A549 (cell line): Measurements from ENCODE around the gene ACO2. TPM values are rescaled to one million over a fixed set of nuclear protein-coding genes. Genes with fewer than 3 reads are reported as not detected.

Experiments used
- ATAC-seq, 2 experiments: fragments of 200-7000 bp in 1 of 2; fragments of >200 bp in 1 of 2; cut with Nextera tagmentation in 1 of 2; cut with Tn5 transposase in 1 of 2; 3 replicates each; pipeline versions ENCODE4 v1.8.0 to v1.9.1; 2018 to 2020; ENCODE audit warnings: mild to moderate bottlenecking in 1 of 2, moderate library complexity in 1 of 2
- CTCF ChIA-PET: fragments of 300-600 bp; sonication (Branson Sonifier 250); formaldehyde crosslinking; extraction: SDS; loops from one replicate; lab custom pipeline; 2021; ENCODE audit warnings: antibody characterized with exemption, inconsistent platforms; lab: Yijun Ruan, JAX
- POLR2A ChIA-PET: fragments of 350-600 bp; formaldehyde crosslinking; extraction: SDS; loops from one replicate; lab custom pipeline; 2021; ENCODE audit warnings: antibody characterized with exemption, inconsistent platforms; lab: Yijun Ruan, JAX
- DNase-seq, 2 experiments: peaks; one replicate each; pipeline versions ENCODE4 v3.0.0 to v3.0.0-alpha.2; 2011 to 2016; ENCODE audit warnings: low read depth in 1 of 2, low spot score in 1 of 2
- FAIRE-seq: peaks from 2 replicates; lab custom pipeline; 2011; peaks lifted over from hg19 to GRCh38; lab: Jason Lieb, UNC
- H3K27ac ChIP-seq, 2 experiments: fragments of >200 bp; sonication (Bioruptor Twin); formaldehyde crosslinking; 3 replicates each; pipeline ENCODE4 v1.5.1; 2016 to 2017
- H3K4me1 ChIP-seq: fragments of >200 bp; sonication (Bioruptor Twin); formaldehyde crosslinking; 3 replicates; pipeline ENCODE4 v1.6.1; 2016
- H3K4me2 ChIP-seq: fragments of >200 bp; sonication (Bioruptor Twin); formaldehyde crosslinking; 3 replicates; pipeline ENCODE4 v1.6.1; 2016
- H3K4me3 ChIP-seq: fragments of >200 bp; sonication (Bioruptor Twin); formaldehyde crosslinking; 3 replicates; pipeline ENCODE4 v1.5.1; 2016
- H3K9me3 ChIP-seq: fragments of >200 bp; sonication (Bioruptor Twin); formaldehyde crosslinking; 3 replicates; pipeline ENCODE4 v1.6.1; 2016
- CHD2 ChIP-seq: fragments of 150-350 bp; IDR thresholded peaks from 2 replicates; pipeline ENCODE4 v1.6.1; 2014; ENCODE audit warnings: low read length; ENCODE audit not compliant: partially characterized antibody
- EHMT2 ChIP-seq: fragments of 200-600 bp; sonication (generic); IDR thresholded peaks from 2 replicates; pipeline ENCODE4 v1.6.1; 2016; ENCODE audit warnings: antibody characterized with exemption, low read depth, mild to moderate bottlenecking, moderate library complexity
- GATA3 ChIP-seq: IDR thresholded peaks from 2 replicates; pipeline ENCODE4 v1.6.1; 2012; ENCODE audit warnings: borderline replicate concordance
- HOXA7 ChIP-seq: fragments of 250-450 bp; sonication (Bioruptor Pico); IDR thresholded peaks from 2 replicates; pipeline ENCODE4 v1.5.0; 2020; ENCODE audit warnings: mild to moderate bottlenecking, moderate library complexity
- HOXB5 ChIP-seq: fragments of 250-450 bp; sonication (Bioruptor Pico); IDR thresholded peaks from 2 replicates; pipeline ENCODE4 v1.5.0; 2020; ENCODE audit warnings: mild to moderate bottlenecking, moderate library complexity
- JUNB ChIP-seq: fragments of >200 bp; sonication (Bioruptor Twin); formaldehyde crosslinking; IDR thresholded peaks from 2 replicates; pipeline ENCODE4 v1.6.1; 2016
- NFE2L2 ChIP-seq: fragments of 150-350 bp; conservative IDR thresholded peaks from 2 replicates; pipeline ENCODE4 v1.6.1; 2014; ENCODE audit warnings: low read length
- NR3C1 ChIP-seq: fragments of >200 bp; sonication (Bioruptor Twin); formaldehyde crosslinking; IDR thresholded peaks from 3 replicates; pipeline ENCODE4 v1.6.1; 2017
- RAD21 ChIP-seq, 2 experiments: fragments of >200 bp in 1 of 2; sonication (Bioruptor Twin) in 1 of 2; formaldehyde crosslinking in 1 of 2; IDR thresholded peaks in 1 of 2; conservative IDR thresholded peaks in 1 of 2; 2 replicates in 1 of 2; 3 replicates in 1 of 2; pipeline ENCODE4 v1.6.1; 2012 to 2018; ENCODE audit warnings: inconsistent platforms in 1 of 2
- RCOR1 ChIP-seq: fragments of 150-350 bp; IDR thresholded peaks from 2 replicates; pipeline ENCODE4 v1.6.1; 2014; ENCODE audit warnings: antibody characterized with exemption, low read length, low read depth
- SREBF2 ChIP-seq: fragments of 450-650 bp; IDR thresholded peaks from 2 replicates; pipeline ENCODE4 v1.6.1; 2014; ENCODE audit warnings: mild to moderate bottlenecking, moderate library complexity
- ZC3H11A ChIP-seq: fragments of 450-650 bp; IDR thresholded peaks from 2 replicates; pipeline ENCODE4 v1.6.1; 2014; ENCODE audit warnings: antibody characterized with exemption, mild to moderate bottlenecking
- ZNF302 ChIP-seq: fragments of 250-450 bp; sonication (Bioruptor Pico); IDR thresholded peaks from 2 replicates; pipeline ENCODE4 v1.9.0; 2021; ENCODE audit warnings: inconsistent platforms, mild to moderate bottlenecking, moderate library complexity
- WGBS: methylation state at CpG from one replicate; pipeline ENCODE4 v1.1.6; 2017; ENCODE audit errors: missing lambda C conversion rate; 5-methylcytosine and 5-hydroxymethylcytosine counted together
- polyA plus RNA-seq, 4 experiments: library from polyadenylated mRNA; depleted of rRNA in 3 of 4; stranded (reverse); fragments of >200 nt; fragmentation: RNase III in 1 of 4; extraction: RNeasy Plus Mini Kit Qiagen cat#74134 plus additional on column Dnase treatment in 1 of 4; gene quantifications; 2 replicates in 3 of 4; 3 replicates in 1 of 4; pipeline ENCODE4 v1.2.3, GENCODE V29; 2011 to 2017
- TF ChIP-seq, protein P1 (sequence below): fragments of >200 bp; sonication (Bioruptor Twin); formaldehyde crosslinking; IDR thresholded peaks from 3 replicates; pipeline ENCODE4 v1.5.1; 2016
- TF ChIP-seq, protein P2 (sequence below): fragments of >200 bp; sonication (Bioruptor Twin); formaldehyde crosslinking; IDR thresholded peaks from 2 replicates; pipeline ENCODE4 v1.6.1; 2016
- TF ChIP-seq, protein P3 (sequence below): fragments of 250-450 bp; sonication (Bioruptor Pico); IDR thresholded peaks from 2 replicates; pipeline ENCODE4 v1.5.0; 2021; ENCODE audit warnings: mild to moderate bottlenecking, moderate library complexity, borderline replicate concordance
- TF ChIP-seq, protein P4 (sequence below): IDR thresholded peaks from 2 replicates; pipeline ENCODE4 v1.6.1; 2012
- TF ChIP-seq, protein P5 (sequence below): fragments of 150-350 bp; IDR thresholded peaks from 2 replicates; pipeline ENCODE4 v1.6.1; 2014; ENCODE audit warnings: low read depth, mild to moderate bottlenecking, low read length

ACO2 gene
- polyA plus RNA-seq, 2 of the 4 experiments (the other 2 are of a cell fraction), result 30.7 to 43.7 TPM

DNA sequence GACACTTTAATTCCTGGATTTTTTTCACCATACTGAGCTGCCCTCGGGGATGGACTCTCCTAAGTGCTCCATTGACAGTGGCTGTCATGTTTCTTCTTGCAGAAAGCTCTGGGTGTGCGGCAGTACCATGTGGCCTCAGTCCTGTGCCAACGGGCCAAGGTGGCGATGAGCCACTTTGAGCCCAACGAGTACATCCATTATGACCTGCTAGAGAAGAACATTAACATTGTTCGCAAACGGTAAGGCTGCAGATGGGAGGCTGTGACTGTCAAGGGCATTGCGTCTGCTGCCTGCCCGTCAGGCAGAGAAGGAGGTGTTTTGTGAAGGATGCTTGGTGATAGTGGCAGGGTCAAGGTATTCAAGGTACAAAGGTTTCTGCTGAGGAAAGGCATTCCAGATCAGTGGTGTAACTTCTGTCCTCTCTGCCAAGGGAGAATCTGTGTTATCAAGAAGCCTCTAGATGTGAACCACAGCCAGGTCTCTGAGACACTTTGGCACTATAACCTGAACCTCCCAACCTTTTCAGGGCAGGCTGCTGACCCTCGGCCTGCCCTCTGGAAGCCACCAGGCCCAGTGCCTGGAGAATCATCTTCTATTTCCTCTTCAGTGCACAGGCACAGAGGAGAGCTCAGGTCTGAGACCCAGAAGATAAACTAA, 30.8 kb downstream of the ACO2 start:
- ATAC-seq (no peak), FAIRE-seq (no peak), DNase-seq (no peak)
- no peak overlapping the region for H3K27ac ChIP-seq
- ChIA-PET CTCF (interaction anchor here (0.6 to 6.2 kb wide), 5 partner anchors 11 to 96 kb away, joined by 3 to 38 read pairs (median 5); no protein-coding TSS in a partner anchor), POLR2A (interaction anchor here (1.6 kb wide), 1 partner anchor 31 kb away, joined by 5 read pairs; the partner anchor contains the start of genes ACO2 and PHF5A)
- TF ChIP-seq ZC3H11A (no peak), NFE2L2 (no peak), RCOR1 (no peak), EHMT2 (no peak), HOXB5 (no peak), JUNB (no peak), CHD2 (no peak), HOXA7 (CRISPR knock-in tag) (no peak)
- TF ChIP-seq, protein P1, sequence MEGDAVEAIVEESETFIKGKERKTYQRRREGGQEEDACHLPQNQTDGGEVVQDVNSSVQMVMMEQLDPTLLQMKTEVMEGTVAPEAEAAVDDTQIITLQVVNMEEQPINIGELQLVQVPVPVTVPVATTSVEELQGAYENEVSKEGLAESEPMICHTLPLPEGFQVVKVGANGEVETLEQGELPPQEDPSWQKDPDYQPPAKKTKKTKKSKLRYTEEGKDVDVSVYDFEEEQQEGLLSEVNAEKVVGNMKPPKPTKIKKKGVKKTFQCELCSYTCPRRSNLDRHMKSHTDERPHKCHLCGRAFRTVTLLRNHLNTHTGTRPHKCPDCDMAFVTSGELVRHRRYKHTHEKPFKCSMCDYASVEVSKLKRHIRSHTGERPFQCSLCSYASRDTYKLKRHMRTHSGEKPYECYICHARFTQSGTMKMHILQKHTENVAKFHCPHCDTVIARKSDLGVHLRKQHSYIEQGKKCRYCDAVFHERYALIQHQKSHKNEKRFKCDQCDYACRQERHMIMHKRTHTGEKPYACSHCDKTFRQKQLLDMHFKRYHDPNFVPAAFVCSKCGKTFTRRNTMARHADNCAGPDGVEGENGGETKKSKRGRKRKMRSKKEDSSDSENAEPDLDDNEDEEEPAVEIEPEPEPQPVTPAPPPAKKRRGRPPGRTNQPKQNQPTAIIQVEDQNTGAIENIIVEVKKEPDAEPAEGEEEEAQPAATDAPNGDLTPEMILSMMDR, result no peak
- TF ChIP-seq, protein P2, sequence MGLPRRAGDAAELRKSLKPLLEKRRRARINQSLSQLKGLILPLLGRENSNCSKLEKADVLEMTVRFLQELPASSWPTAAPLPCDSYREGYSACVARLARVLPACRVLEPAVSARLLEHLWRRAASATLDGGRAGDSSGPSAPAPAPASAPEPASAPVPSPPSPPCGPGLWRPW, result no peak
- 93% methylated on average over 8 of the region's 10 CpGs for WGBS
- H3K9me3 ChIP-seq, result no peaks in the 10 kb centered on the region
- H3K4me2 ChIP-seq, result no peak overlapping the region
- no peaks in the 10 kb centered on the region for H3K4me1 ChIP-seq
- H3K4me3 ChIP-seq, result no peak overlapping the region

DNA sequence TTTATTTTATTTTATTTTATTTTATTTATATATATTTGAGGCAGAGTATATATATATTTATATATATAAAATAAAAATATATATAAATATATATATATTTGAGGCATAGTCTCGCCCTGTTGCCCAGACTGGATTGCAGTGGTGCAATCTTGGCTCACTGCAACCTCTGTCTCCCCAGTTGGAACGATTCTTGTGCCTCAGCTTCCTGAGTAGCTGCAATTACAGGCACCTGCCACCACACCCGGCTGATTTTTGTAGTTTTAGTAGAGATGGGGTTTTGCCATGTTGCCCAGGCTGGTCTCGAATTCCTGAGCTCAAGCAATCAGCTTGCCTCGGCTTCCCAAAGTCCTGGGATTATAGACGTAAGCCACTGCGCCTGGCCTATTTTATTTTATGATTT, 31.4 kb downstream of the ACO2 start:
- TF ChIP-seq, protein P3, sequence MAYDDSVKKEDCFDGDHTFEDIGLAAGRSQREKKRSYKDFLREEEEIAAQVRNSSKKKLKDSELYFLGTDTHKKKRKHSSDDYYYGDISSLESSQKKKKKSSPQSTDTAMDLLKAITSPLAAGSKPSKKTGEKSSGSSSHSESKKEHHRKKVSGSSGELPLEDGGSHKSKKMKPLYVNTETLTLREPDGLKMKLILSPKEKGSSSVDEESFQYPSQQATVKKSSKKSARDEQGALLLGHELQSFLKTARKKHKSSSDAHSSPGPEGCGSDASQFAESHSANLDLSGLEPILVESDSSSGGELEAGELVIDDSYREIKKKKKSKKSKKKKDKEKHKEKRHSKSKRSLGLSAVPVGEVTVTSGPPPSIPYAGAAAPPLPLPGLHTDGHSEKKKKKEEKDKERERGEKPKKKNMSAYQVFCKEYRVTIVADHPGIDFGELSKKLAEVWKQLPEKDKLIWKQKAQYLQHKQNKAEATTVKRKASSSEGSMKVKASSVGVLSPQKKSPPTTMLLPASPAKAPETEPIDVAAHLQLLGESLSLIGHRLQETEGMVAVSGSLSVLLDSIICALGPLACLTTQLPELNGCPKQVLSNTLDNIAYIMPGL (CRISPR knock-in tag), result no peak
- TF ChIP-seq GATA3 (no peak), EHMT2 (no peak), SREBF2 (no peak), HOXA7 (CRISPR knock-in tag) (no peak), NR3C1 (no peak), ZNF302 (CRISPR knock-in tag) (no peak)
- TF ChIP-seq, protein P4, sequence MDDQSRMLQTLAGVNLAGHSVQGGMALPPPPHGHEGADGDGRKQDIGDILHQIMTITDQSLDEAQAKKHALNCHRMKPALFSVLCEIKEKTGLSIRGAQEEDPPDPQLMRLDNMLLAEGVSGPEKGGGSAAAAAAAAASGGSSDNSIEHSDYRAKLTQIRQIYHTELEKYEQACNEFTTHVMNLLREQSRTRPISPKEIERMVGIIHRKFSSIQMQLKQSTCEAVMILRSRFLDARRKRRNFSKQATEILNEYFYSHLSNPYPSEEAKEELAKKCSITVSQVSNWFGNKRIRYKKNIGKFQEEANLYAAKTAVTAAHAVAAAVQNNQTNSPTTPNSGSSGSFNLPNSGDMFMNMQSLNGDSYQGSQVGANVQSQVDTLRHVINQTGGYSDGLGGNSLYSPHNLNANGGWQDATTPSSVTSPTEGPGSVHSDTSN, result no peak
- TF ChIP-seq, all 56 proteins: peak for 0
- Histone ChIP-seq H3K4me1 (no peaks in the 10 kb centered on the region), H3K4me3 (no peak overlapping the region), H3K27ac (no peak overlapping the region), H3K9me3 (no peaks in the 10 kb centered on the region), H3K4me2 (no peak overlapping the region)
- POLR2A ChIA-PET, result interaction anchor here (1.6 kb wide), 1 partner anchor 32 kb away, joined by 5 read pairs; the partner anchor contains the start of genes ACO2 and PHF5A
- CTCF ChIA-PET, result interaction anchor here (0.9 to 6.2 kb wide), 4 partner anchors 11 to 96 kb away, joined by 3 to 38 read pairs (median 7); no protein-coding TSS in a partner anchor
- FAIRE-seq (no peak), ATAC-seq (no peak), DNase-seq (no peak)
- WGBS, result 79% methylated on average over 7 of the region's 7 CpGs

DNA sequence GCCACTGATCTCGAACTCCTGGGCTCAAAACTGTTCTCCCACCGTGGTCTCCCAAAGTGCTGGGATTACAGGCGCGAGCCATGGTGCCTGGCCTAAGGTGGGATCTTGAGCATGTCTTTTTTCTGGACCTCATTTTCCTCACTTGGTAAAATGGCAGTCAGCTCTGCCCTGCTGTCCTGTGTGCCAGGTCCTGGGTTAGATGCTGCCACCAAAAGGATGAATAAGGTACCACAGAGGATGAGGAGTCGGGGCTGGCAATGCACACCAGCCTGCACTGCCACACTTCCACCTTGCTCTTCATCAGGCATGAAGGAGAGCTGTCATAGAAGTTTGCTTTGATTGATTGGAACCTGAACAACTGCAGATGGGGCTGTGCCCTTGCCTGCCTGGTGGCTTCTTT, 32.3 kb downstream of the ACO2 start:
- TF ChIP-seq EHMT2 (no peak), RAD21 (conservative IDR thresholded peaks at IDR 0.05 in 1 of 2, IDR thresholded peaks at IDR 0.05 in 1 of 2) (peak; percentile 38 to 51; a peak in 3 of 5 replicates)
- TF ChIP-seq, protein P5, sequence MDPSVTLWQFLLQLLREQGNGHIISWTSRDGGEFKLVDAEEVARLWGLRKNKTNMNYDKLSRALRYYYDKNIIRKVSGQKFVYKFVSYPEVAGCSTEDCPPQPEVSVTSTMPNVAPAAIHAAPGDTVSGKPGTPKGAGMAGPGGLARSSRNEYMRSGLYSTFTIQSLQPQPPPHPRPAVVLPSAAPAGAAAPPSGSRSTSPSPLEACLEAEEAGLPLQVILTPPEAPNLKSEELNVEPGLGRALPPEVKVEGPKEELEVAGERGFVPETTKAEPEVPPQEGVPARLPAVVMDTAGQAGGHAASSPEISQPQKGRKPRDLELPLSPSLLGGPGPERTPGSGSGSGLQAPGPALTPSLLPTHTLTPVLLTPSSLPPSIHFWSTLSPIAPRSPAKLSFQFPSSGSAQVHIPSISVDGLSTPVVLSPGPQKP, result no peak
- TF ChIP-seq, protein P1, result peak; percentile 20; the same call in 1 of the 3 replicates
- H3K4me1 ChIP-seq, result no peaks in the 10 kb centered on the region
- peak; percentile 33 to 44 for DNase-seq
- WGBS, result 95% methylated on average over 5 of the region's 5 CpGs
- no peak overlapping the region for H3K27ac ChIP-seq
- no peak overlapping the region for H3K4me3 ChIP-seq
- ChIA-PET POLR2A (interaction anchor here (1.1 kb wide), 1 partner anchor 54 kb away, joined by 3 read pairs; the partner anchor contains the start of gene TOB2), CTCF (interaction anchor here (0.6 to 6.2 kb wide), 6 partner anchors 16 to 99 kb away, joined by 3 to 38 read pairs (median 7); no protein-coding TSS in a partner anchor)
- ATAC-seq, result peak; percentile 76 to 91; a peak in 5 of 6 replicates
- no peak overlapping the region for H3K4me2 ChIP-seq
- H3K9me3 ChIP-seq, result no peaks in the 10 kb centered on the region
- FAIRE-seq, result no peak
